ENCODE data around the gene RNF41. TPM values are rescaled to one million over a fixed set of nuclear protein-coding genes. Genes with fewer than 3 reads are reported as not detected.
"Not testable (repeated sequence)": the region's sequence is repeated elsewhere in the genome, so short reads cannot be mapped to it uniquely, and the experiment has no call there.

The RNF41 gene
- total and polyA plus RNA-seq, 5 donors from 2014 or later: 33.7 to 45.8 (median 45.0) TPM

GRCh38 chr12:56158926-56159461 is 62.7 kb downstream of the RNF41 start:
- DNase-seq: peak; percentile 18 to 48 (median 23)
- peaks cover 21% of the 10 kb centered on the region for H3K36me3 Mint-ChIP-seq
- ATAC-seq (ENCODE audit: low read depth in 2 of 2): no peak

DNA sequence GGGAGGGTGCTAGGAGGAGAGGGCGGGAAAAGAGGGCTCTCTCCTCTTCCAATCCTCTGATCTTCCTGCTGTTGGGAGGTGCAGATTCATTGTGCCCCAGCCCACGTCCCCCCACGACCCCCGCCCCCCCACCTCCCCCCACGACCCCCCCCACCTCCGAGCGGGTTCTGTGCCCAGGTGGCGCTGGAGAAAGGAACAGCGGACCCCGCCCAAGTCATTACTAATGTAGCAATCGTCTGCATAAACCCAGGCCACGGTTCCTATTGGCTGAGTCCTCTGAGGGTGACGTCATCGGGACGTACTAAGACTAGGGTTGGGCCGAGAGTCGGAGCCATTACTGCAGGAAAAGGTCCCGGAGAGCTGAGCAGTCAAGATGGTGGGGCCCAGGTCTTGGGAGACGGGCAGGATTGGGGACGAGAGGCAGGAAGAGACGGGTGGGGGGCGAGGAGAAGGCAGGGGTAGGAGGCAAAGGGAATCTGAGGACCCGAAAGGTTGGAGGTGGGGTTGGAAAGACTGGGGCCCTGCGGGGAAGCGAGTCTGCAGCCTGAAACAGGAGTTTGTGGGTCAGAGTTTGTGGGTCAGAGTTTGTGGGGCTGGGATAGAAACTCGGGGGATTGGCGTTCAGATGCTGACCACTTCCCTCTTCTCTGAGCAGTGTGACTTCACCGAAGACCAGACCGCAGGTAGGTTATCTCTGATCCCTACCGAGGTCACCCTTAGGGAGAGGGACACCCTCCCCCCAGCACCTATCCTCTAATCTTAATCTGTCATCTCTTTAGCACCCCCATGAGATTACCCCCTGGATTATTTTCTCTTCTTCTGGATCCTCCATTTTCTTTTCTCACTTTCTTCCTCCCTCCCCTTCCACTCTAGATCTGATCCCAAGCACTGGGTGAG is 63.4 kb downstream of the RNF41 start, which contains the start of gene MYL6:
Gene MYL6, plus strand, starts transcription at position 331 of the 897 bp plus-strand sequence. Its CDS starts 43 bp downstream, at position 374.
- peaks cover 16% of the 10 kb centered on the region for H3K36me3 Mint-ChIP-seq
- no peaks in the 10 kb centered on the region for H3K27me3 ChIP-seq (ENCODE audit: control insufficient read depth, insufficient read depth, low read length)
- peak; percentile 89 to 91 for ATAC-seq (ENCODE audit: low read depth in 2 of 2)
- peaks cover 46% of the 10 kb centered on the region for H3K4me1 ChIP-seq (ENCODE audit: control insufficient read depth, insufficient read depth, low read length, poor library complexity, severe bottlenecking)
- H3K27me3 Mint-ChIP-seq: no peaks in the 10 kb centered on the region
- peak within 1 kb of the TSS; percentile 92 to 100 (median 100) for H3K4me3 Mint-ChIP-seq
- H3K36me3 ChIP-seq (ENCODE audit: control insufficient read depth, insufficient read depth, low read length): peaks cover 31% of the 10 kb centered on the region
- no peaks in the 10 kb centered on the region for H3K9me3 ChIP-seq (ENCODE audit: control insufficient read depth in 2 of 2, low read length in 2 of 2)
- H3K4me3 ChIP-seq (ENCODE audit: low read depth, low read length): peak within 1 kb of the TSS; percentile 98
- peak; percentile 90 to 97 (median 91) for DNase-seq
- peak within 1 kb of the TSS; percentile 95 for H3K27ac ChIP-seq (ENCODE audit: insufficient read depth, low read length, poor library complexity, severe bottlenecking)
- no peaks in the 10 kb centered on the region for H3K9me3 Mint-ChIP-seq
- peaks cover 0 to 61% (median 31%) of the 10 kb centered on the region in 4 donors for H3K4me1 Mint-ChIP-seq
- H3K27ac Mint-ChIP-seq: peak within 1 kb of the TSS; percentile 98 to 100 (median 100)

More at GRCh38 chr12:56158926-56159461, 62.7 kb downstream of the RNF41 start:
- no peaks in the 10 kb centered on the region for H3K9me3 ChIP-seq (ENCODE audit: control insufficient read depth in 2 of 2, low read length in 2 of 2)
- peak overlapping the region; percentile 92 to 100 (median 100) for H3K4me3 Mint-ChIP-seq
- peaks cover 38% of the 10 kb centered on the region for H3K36me3 ChIP-seq (ENCODE audit: control insufficient read depth, insufficient read depth, low read length)
- H3K27me3 ChIP-seq (ENCODE audit: control insufficient read depth, insufficient read depth, low read length): no peaks in the 10 kb centered on the region
- peak overlapping the region; percentile 98 for H3K4me3 ChIP-seq (ENCODE audit: low read depth, low read length)
- H3K9me3 Mint-ChIP-seq: no peaks in the 10 kb centered on the region
- H3K4me1 Mint-ChIP-seq: peaks cover 0 to 59% (median 34%) of the 10 kb centered on the region in 4 donors
- peak overlapping the region; percentile 95 for H3K27ac ChIP-seq (ENCODE audit: insufficient read depth, low read length, poor library complexity, severe bottlenecking)
- H3K27me3 Mint-ChIP-seq: no peaks in the 10 kb centered on the region
- peak overlapping the region; percentile 98 to 100 (median 100) for H3K27ac Mint-ChIP-seq
- peaks cover 46% of the 10 kb centered on the region for H3K4me1 ChIP-seq (ENCODE audit: control insufficient read depth, insufficient read depth, low read length, poor library complexity, severe bottlenecking)

GRCh38 chr12:56157201-56158028 is 64.3 kb downstream of the RNF41 start:
- Mint-ChIP-seq H3K9me3 (no peaks in the 10 kb centered on the region), H3K4me1 (peaks cover 0 to 68% (median 34%) of the 10 kb centered on the region in 4 donors), H3K4me3 (peak overlapping the region; percentile 92 to 100 (median 100)), H3K27me3 (peaks cover 4% of the 10 kb centered on the region), H3K36me3 (peaks cover 16% of the 10 kb centered on the region), H3K27ac (peak overlapping the region; percentile 95 to 100 (median 98))
- Histone ChIP-seq H3K4me3 (ENCODE audit: low read depth, low read length) (peak overlapping the region; percentile 98), H3K4me1 (ENCODE audit: control insufficient read depth, insufficient read depth, low read length, poor library complexity, severe bottlenecking) (peaks cover 53% of the 10 kb centered on the region), H3K27ac (ENCODE audit: insufficient read depth, low read length, poor library complexity, severe bottlenecking) (peak overlapping the region; percentile 95), H3K36me3 (ENCODE audit: control insufficient read depth, insufficient read depth, low read length) (peaks cover 22% of the 10 kb centered on the region), H3K27me3 (ENCODE audit: control insufficient read depth, insufficient read depth, low read length) (no peaks in the 10 kb centered on the region), H3K9me3 (ENCODE audit: control insufficient read depth in 2 of 2, low read length in 2 of 2) (no peaks in the 10 kb centered on the region)
- peak; percentile 46 to 50 for ATAC-seq (ENCODE audit: low read depth in 2 of 2)
- peak; percentile 55 to 84 (median 72) for DNase-seq

DNA sequence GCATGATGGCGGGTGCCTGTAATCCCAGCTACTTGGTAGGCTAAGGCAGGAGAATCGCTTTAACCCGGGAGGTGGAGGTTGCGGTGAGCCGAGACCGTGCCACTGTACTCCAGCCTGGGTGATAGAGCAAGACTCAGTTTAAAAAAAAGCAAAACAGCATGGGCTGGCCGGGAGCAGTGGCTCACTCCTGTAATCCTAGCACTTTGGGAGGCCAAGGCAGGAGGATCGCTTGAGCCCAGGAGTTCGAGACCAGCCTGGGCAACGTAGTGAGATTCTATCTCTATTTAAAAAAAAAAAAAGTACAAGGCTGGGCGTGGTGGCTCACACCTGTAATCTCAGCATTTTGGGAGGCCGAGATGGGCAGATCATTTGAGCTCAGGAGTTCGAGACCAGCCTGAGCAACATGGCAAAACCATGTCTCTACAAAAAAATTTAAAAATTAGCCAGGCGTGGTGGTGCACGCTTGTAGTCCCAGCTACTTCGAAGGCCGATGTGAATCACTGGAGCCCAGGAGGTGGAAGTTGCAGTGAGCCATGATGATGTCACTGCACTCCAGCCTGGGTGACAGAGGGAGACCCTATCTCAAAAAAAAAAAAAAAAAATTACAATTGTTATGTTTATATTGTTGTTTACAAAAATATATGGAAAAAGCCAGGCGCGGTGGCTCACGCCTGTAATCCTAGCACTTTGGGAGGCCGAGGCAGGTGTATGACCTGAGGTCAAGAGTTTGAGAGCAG is 65.1 kb downstream of the RNF41 start:
- peaks cover 14% of the 10 kb centered on the region for H3K36me3 Mint-ChIP-seq
- H3K9me3 Mint-ChIP-seq; H3K27me3 ChIP-seq (ENCODE audit: control insufficient read depth, insufficient read depth, low read length); ATAC-seq (ENCODE audit: low read depth in 2 of 2); H3K27ac ChIP-seq (ENCODE audit: insufficient read depth, low read length, poor library complexity, severe bottlenecking); H3K9me3 ChIP-seq (ENCODE audit: control insufficient read depth in 2 of 2, low read length in 2 of 2); DNase-seq; H3K27me3 Mint-ChIP-seq: not testable (repeated sequence)
- Histone ChIP-seq H3K4me1 (ENCODE audit: control insufficient read depth, insufficient read depth, low read length, poor library complexity, severe bottlenecking) (peaks cover 55% of the 10 kb centered on the region), H3K4me3 (ENCODE audit: low read depth, low read length) (peak overlapping the region; percentile 98), H3K36me3 (ENCODE audit: control insufficient read depth, insufficient read depth, low read length) (peaks cover 14% of the 10 kb centered on the region)
- peaks cover 6 to 71% (median 38%) of the 10 kb centered on the region in 4 donors for H3K4me1 Mint-ChIP-seq
- peak overlapping the region in 2 of 3 donors; percentile 98 to 100 for H3K27ac Mint-ChIP-seq
- peak overlapping the region; percentile 92 to 100 (median 100) for H3K4me3 Mint-ChIP-seq

- Histone ChIP-seq H3K27me3 (ENCODE audit: control insufficient read depth, insufficient read depth, low read length) (no peaks in the 10 kb centered on the region), H3K36me3 (ENCODE audit: control insufficient read depth, insufficient read depth, low read length) (peaks cover 2% of the 10 kb centered on the region), H3K27ac (ENCODE audit: insufficient read depth, low read length, poor library complexity, severe bottlenecking) (no peak overlapping the region), H3K9me3 (ENCODE audit: control insufficient read depth in 2 of 2, low read length in 2 of 2) (no peaks in the 10 kb centered on the region), H3K4me1 (ENCODE audit: control insufficient read depth, insufficient read depth, low read length, poor library complexity, severe bottlenecking) (peaks cover 53% of the 10 kb centered on the region), H3K4me3 (ENCODE audit: low read depth, low read length) (no peak overlapping the region)
- H3K27ac Mint-ChIP-seq: peak overlapping the region in 1 of 3 donors; percentile 41
- H3K9me3 Mint-ChIP-seq: no peaks in the 10 kb centered on the region
- peaks cover 4% of the 10 kb centered on the region for H3K27me3 Mint-ChIP-seq
- peaks cover 10 to 71% (median 38%) of the 10 kb centered on the region in 4 donors for H3K4me1 Mint-ChIP-seq
- ATAC-seq (ENCODE audit: low read depth in 2 of 2) (no peak), DNase-seq (no peak)
- H3K36me3 Mint-ChIP-seq: peaks cover 6% of the 10 kb centered on the region
- H3K4me3 Mint-ChIP-seq: peak overlapping the region; percentile 59 to 88 (median 79)
Measured at GRCh38 chr12:56155256-56155845, 66.4 kb downstream of the RNF41 start.

- DNase-seq (no peak), ATAC-seq (ENCODE audit: low read depth in 2 of 2) (no peak)
- peaks cover under 1% of the 10 kb centered on the region for H3K36me3 Mint-ChIP-seq
- H3K27ac Mint-ChIP-seq: peak overlapping the region in 1 of 3 donors; percentile 41
- H3K4me1 Mint-ChIP-seq: peaks cover 14 to 66% (median 32%) of the 10 kb centered on the region in 4 donors
- Histone ChIP-seq H3K4me3 (ENCODE audit: low read depth, low read length) (no peak overlapping the region), H3K36me3 (ENCODE audit: control insufficient read depth, insufficient read depth, low read length) (no peaks in the 10 kb centered on the region), H3K27ac (ENCODE audit: insufficient read depth, low read length, poor library complexity, severe bottlenecking) (no peak overlapping the region), H3K9me3 (ENCODE audit: control insufficient read depth in 2 of 2, low read length in 2 of 2) (no peaks in the 10 kb centered on the region), H3K4me1 (ENCODE audit: control insufficient read depth, insufficient read depth, low read length, poor library complexity, severe bottlenecking) (peaks cover 48% of the 10 kb centered on the region), H3K27me3 (ENCODE audit: control insufficient read depth, insufficient read depth, low read length) (no peaks in the 10 kb centered on the region)
- peaks cover 4% of the 10 kb centered on the region for H3K27me3 Mint-ChIP-seq
- no peaks in the 10 kb centered on the region for H3K9me3 Mint-ChIP-seq
- H3K4me3 Mint-ChIP-seq: peak overlapping the region; percentile 21 to 88 (median 61)
Measured at GRCh38 chr12:56154818-56155217, 66.9 kb downstream of the RNF41 start.
